HG02973 (cell line): ENCODE data around the gene SOHLH1.

Experiments used
- ATAC-seq: cut with Tn5 transposase; IDR thresholded peaks from one replicate; pipeline ENCODE4 v1.9.1; 2021; ENCODE audit warnings: moderate library complexity; ENCODE audit not compliant: unreplicated experiment

Gene SOHLH1

GRCh38 chr9:135662758-135663450 lies 36.4 kb downstream of the SOHLH1 start, which contains the start of gene LCN9:
Gene LCN9, plus strand, starts transcription at chr9:135663309. Its CDS starts 13 bp downstream, at chr9:135663322.
- no peak for ATAC-seq

DNA sequence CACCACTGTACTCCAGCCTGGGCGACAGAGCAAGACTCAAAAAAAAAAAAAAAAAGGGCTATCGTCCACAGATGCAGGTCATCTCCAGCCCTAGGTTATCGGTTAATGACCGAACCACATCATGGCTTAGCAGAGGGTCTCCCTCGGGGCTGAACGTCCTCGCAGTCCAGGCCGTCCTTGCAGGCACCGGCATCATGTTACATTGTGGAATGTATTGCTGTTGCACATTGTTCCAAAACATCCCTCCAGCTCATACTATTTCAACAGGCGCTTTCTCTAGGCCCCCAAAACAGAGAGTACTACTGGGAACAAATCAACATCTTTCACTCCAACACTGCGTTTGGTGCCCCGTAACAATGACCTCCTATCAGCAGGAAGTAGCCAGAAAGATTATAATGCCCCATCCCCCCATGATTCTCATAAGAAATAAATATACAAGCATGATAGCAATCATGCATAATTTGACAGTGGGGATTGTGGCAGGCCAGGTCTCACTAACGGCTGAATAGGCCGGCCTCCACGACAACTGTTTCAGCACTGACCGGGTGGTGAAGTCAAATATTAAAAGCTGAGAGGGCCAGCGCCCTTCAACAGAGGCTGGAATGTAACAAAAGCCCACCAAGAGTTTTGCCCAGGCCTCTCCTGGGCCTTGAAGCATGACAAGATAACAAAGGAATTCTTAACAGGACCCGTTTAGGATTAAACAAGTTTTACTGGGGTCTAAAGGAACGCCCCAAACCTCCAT lies 37.3 kb downstream of the SOHLH1 start:
- ATAC-seq, result no peak

- no peak for ATAC-seq
These were observed 38.9 kb downstream of the SOHLH1 start for GRCh38 chr9:135660407-135660806.

- ATAC-seq, result no peak
These were observed 40.0 kb downstream of the SOHLH1 start for GRCh38 chr9:135659252-135659651.

- ATAC-seq, result no peak
These were observed 41.9 kb downstream of the SOHLH1 start for GRCh38 chr9:135657416-135657815.

DNA sequence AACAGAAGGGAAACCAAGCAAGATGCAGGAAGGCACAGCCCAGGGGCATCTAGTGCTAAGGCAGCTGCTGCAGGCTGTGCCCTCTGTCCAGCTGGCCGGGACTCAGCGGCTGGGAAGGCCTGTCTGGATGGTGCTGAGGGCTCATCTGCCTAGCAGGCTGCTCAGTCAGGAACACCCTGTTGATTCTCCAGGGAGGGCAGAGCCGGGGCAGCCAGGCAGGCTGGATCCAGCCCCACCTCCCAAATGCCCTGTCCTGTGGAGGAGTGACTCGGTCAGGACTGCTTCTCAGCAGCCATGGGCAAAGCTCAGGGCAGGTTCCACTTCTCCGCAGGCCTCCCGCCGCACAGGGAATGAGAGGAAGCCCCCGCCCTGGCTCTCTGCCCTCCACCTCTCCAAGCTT lies 44.0 kb downstream of the SOHLH1 start:
- no peak for ATAC-seq

- no peak for ATAC-seq
These were observed 48.9 kb downstream of the SOHLH1 start for GRCh38 chr9:135650408-135650807.

DNA sequence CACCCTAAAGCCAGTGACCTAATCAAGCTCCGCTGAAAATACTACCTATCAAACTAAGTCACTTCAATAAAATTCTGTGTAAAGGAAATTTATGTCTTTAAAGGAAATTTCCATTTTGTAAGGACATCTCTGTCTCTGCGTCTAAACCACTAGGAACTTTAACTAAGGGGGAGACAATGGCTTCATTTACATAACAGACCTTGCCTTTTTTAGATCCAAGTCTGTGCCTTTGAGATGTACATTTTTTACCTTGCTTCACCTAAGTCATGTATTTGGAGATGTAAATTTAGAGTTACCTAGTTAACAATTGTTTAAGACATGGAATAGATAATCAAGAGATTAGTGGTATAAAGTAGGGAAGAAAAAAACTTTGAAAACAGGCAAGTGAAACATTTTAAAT lies 49.8 kb downstream of the SOHLH1 start:
- ATAC-seq, result no peak

- no peak for ATAC-seq
These were observed 50.5 kb downstream of the SOHLH1 start for GRCh38 chr9:135648494-135649410.

DNA sequence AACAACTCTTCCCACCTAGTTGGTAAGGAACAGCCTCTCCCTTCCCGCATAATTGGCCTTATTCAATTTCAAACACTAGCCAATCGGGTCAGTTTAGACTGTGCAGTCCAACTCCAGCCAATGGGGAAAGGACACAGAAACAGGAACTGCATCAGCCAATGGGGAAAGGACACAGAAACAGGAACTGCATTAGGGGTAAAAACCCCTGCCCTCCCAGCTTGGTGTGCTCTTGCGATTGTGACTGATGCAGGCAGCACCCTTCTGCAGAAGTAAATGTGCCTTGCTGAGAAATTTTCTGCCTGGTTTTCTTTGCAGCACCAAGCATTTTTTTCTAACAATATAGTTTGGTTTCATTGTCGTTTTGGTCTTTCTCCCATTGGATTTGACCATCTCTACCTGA lies 51.4 kb downstream of the SOHLH1 start:
- no peak for ATAC-seq

DNA sequence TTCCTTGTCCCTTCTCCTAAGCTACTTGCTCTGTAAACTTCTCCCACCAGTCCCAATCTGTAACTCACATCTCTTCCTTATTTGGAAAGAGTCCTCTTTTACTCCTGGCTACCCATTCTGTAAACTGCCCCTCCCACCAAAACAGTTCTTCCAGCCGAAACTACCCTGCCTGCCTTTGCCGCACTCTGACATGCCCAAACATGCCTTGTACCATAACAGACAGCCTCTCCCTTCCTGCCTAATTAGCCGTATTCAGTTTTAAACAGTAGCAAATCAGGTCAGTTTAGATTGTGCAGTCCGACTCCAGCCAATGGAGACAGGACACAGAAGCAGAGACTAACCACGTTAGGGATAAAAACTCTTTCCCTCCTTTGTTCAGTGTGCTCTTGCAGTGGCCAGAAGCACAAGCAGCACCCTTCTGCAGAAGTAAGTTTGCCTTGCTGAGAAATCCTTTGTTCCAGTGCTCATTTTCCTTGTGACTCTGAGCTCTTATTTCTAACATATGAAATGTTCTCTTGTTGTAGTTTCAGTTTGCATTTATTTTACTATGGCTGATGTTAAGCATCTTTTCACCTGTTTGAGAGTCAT lies 54.6 kb downstream of the SOHLH1 start:
- ATAC-seq, result no peak
